PC-9 (cell line): ENCODE measurements around the gene NLN. TPM values are rescaled to one million over a fixed set of nuclear protein-coding genes. Genes with fewer than 3 reads are reported as not detected.

Source experiments
- BruUV-seq: library from RNA; stranded (reverse); fragments of 400-500 nt; replicated peaks from 2 replicates; lab custom pipeline; 2021; lab: Mats Ljungman, UMichigan
- CTCF ChIA-PET: fragments of 300-600 bp; sonication (Branson Sonifier 250); formaldehyde crosslinking; loops from one replicate; lab custom pipeline; 2022; ENCODE audit warnings: antibody characterized with exemption; lab: Charles Lee
- POLR2A ChIA-PET: fragments of 300-600 bp; sonication (Branson Sonifier 250); formaldehyde crosslinking; loops from one replicate; lab custom pipeline; 2022; ENCODE audit warnings: antibody characterized with exemption; ENCODE audit not compliant: unreplicated experiment; lab: Charles Lee
- DNase-seq, 2 experiments: peaks; one replicate each; pipeline versions ENCODE4 v3.0.0 to v3.0.0-alpha.2; 2015 to 2022; ENCODE audit warnings: mixed read lengths in 1 of 2
- H2AFZ ChIP-seq: fragments of 200-600 bp; sonication (generic); 2 replicates; pipeline ENCODE4 v1.8.1; 2017; ENCODE audit warnings: antibody characterized with exemption
- H3F3A ChIP-seq: fragments of 200-600 bp; sonication (generic); 2 replicates; pipeline ENCODE4 v1.8.1; 2017; ENCODE audit warnings: antibody characterized with exemption, mild to moderate bottlenecking, low read depth; ENCODE audit not compliant: insufficient read depth
- H3K27ac ChIP-seq: fragments of 200-600 bp; sonication (generic); 2 replicates; pipeline ENCODE4 v1.6.1; 2016; ENCODE audit warnings: mixed run types
- H3K27me3 ChIP-seq: fragments of 200-600 bp; sonication (generic); 2 replicates; pipeline ENCODE4 v1.6.1; 2016; ENCODE audit warnings: low read depth, mixed run types; ENCODE audit not compliant: insufficient read depth
- H3K36me3 ChIP-seq: fragments of 200-600 bp; sonication (generic); 2 replicates; pipeline ENCODE4 v1.6.1; 2016; ENCODE audit warnings: low read depth, mixed run types
- H3K4me1 ChIP-seq: fragments of 200-600 bp; sonication (generic); replicated peaks from 2 replicates; pipeline ENCODE4 v1.6.1; 2016; ENCODE audit warnings: mixed run types; ENCODE audit not compliant: insufficient read depth
- H3K4me2 ChIP-seq: fragments of 200-600 bp; sonication (generic); 2 replicates; pipeline ENCODE4 v1.6.1; 2017; ENCODE audit warnings: mixed run types
- H3K4me3 ChIP-seq: fragments of 200-600 bp; sonication (generic); 2 replicates; pipeline ENCODE4 v1.6.1; 2016; ENCODE audit warnings: mixed run types
- H3K79me2 ChIP-seq: fragments of 200-600 bp; sonication (generic); 2 replicates; pipeline ENCODE4 v1.6.1; 2017; ENCODE audit warnings: low read depth, mixed run types
- H3K9me2 ChIP-seq: fragments of 200-600 bp; sonication (generic); 2 replicates; pipeline ENCODE4 v1.8.1; 2017; ENCODE audit warnings: mild to moderate bottlenecking; ENCODE audit not compliant: insufficient read depth
- H3K9me3 ChIP-seq: fragments of 200-600 bp; sonication (generic); 2 replicates; pipeline ENCODE4 v1.8.1; 2016; ENCODE audit warnings: low read depth; ENCODE audit not compliant: insufficient read depth
- H4K20me1 ChIP-seq: fragments of 200-600 bp; sonication (generic); 2 replicates; pipeline ENCODE4 v1.8.1; 2017; ENCODE audit not compliant: insufficient read depth
- CTCF ChIP-seq: fragments of 200-600 bp; sonication (generic); conservative IDR thresholded peaks from 2 replicates; pipeline ENCODE4 v1.6.1; 2017; ENCODE audit warnings: mixed run types, antibody characterized with exemption, mild to moderate bottlenecking, moderate library complexity
- EZH2 ChIP-seq: fragments of 200-600 bp; sonication (generic); IDR thresholded peaks from 2 replicates; pipeline ENCODE4 v1.8.0; 2017; ENCODE audit warnings: antibody characterized with exemption, low read depth
- intact Hi-C: fragments of 100-400 bp; cut with micrococcal nuclease; formaldehyde crosslinking; loops from one replicate; pipeline ENCODE4 v1.10.0; 2022; ENCODE audit not compliant: unreplicated experiment
- total RNA-seq: library from RNA; stranded (reverse); gene quantifications from 2 replicates; pipeline ENCODE4 v1.2.3, GENCODE V29; 2021

NLN gene
- total RNA-seq, 1 experiment from 2014 or later = 56.7 TPM

DNA sequence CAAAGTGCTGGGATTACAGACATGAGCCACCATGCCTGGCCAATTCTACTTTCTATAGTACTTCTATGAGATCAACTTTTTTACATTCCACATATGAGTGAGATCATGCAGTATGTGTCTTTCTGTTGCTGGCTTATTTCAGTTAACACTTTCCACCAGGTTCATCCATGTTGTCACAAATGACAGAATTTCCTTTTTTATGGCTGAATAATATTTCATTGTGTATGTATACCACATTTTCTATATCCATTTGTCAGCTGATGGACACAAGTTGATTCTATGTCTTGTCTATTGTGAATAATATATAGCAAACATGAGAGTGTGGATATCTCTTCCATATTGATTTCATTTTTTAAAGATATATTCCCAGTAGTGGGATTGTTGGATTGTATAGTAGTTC is 17.2 kb downstream of the NLN start:
- peaks cover 48% of the 10 kb centered on the region for H3K79me2 ChIP-seq

GRCh38 chr5:65742565-65743231 is 20.7 kb downstream of the NLN start:
- CTCF ChIA-PET = interaction anchor here (0.6 kb wide), 1 partner anchor 331 kb away, joined by 4 read pairs; no protein-coding TSS in a partner anchor
- POLR2A ChIA-PET = interaction anchor here (0.6 to 0.7 kb wide), 2 partner anchors 120 kb away, joined by 3 to 6 read pairs; no protein-coding TSS in a partner anchor
- Histone ChIP-seq H3K36me3 (peaks cover 7% of the 10 kb centered on the region; the same call in 1 of the 2 replicates), H3K27me3 (no peaks in the 10 kb centered on the region), H3K79me2 (peaks cover 36% of the 10 kb centered on the region), H4K20me1 (no peaks in the 10 kb centered on the region), H2AFZ (no peak overlapping the region), H3K27ac (no peak overlapping the region; the same call in 1 of the 2 replicates), H3K9me3 (no peaks in the 10 kb centered on the region), H3K4me1 (peaks cover 5% of the 10 kb centered on the region), H3K4me3 (no peak overlapping the region), H3K9me2 (no peaks in the 10 kb centered on the region), H3K4me2 (no peak overlapping the region), H3F3A (no peaks in the 10 kb centered on the region)
- TF ChIP-seq EZH2 (no peak), CTCF (peak; percentile 86)
- DNase-seq = peak; percentile 12 to 62
- no TSS peak for BruUV-seq
- intact Hi-C loops = loop anchor here (1.0 to 5.0 kb wide), 3 partner anchors 70 to 295 kb away; partner anchors contain the start of gene ERBIN

More for the DNA sequence above, 17.2 kb downstream of the NLN start:
- peaks cover 7% of the 10 kb centered on the region; the same call in 1 of the 2 replicates for H3K36me3 ChIP-seq
- intact Hi-C loops = no loop called here
- H3K27ac ChIP-seq = no peak overlapping the region
- TF ChIP-seq CTCF (no peak), EZH2 (no peak)
- no peaks in the 10 kb centered on the region for H3K27me3 ChIP-seq
- no peaks in the 10 kb centered on the region for H3F3A ChIP-seq
- H3K9me3 ChIP-seq = no peaks in the 10 kb centered on the region
- ChIA-PET POLR2A (no interaction called here), CTCF (no interaction called here)
- H2AFZ ChIP-seq = no peak overlapping the region
- H3K4me1 ChIP-seq = peaks cover 5% of the 10 kb centered on the region
- no peak overlapping the region for H3K4me2 ChIP-seq
- no peaks in the 10 kb centered on the region for H4K20me1 ChIP-seq
- no peak overlapping the region for H3K4me3 ChIP-seq
- no peaks in the 10 kb centered on the region for H3K9me2 ChIP-seq
- BruUV-seq = no TSS peak
- DNase-seq = no peak

GRCh38 chr5:65749221-65749844 is 27.3 kb downstream of the NLN start:
- TF ChIP-seq CTCF (no peak), EZH2 (no peak)
- Histone ChIP-seq H3F3A (no peaks in the 10 kb centered on the region), H3K9me2 (no peaks in the 10 kb centered on the region), H3K4me1 (no peaks in the 10 kb centered on the region), H3K79me2 (peaks cover 20% of the 10 kb centered on the region), H4K20me1 (no peaks in the 10 kb centered on the region), H3K9me3 (no peaks in the 10 kb centered on the region), H3K36me3 (no peaks in the 10 kb centered on the region), H3K27me3 (no peaks in the 10 kb centered on the region), H3K4me2 (no peak overlapping the region), H3K27ac (no peak overlapping the region), H3K4me3 (no peak overlapping the region), H2AFZ (no peak overlapping the region)
- ChIA-PET POLR2A (interaction anchor here (0.7 kb wide), 1 partner anchor 19 kb away, joined by 6 read pairs; no protein-coding TSS in a partner anchor), CTCF (no interaction called here)
- no TSS peak for BruUV-seq
- no peak for DNase-seq
- intact Hi-C loops = no loop called here
